Stomach smooth muscle (tissue), 2 donors: ENCODE results near the gene CHAF1A.

Experiments used
- H3K27ac ChIP-seq: one replicate; pipeline ENCODE4 v1.7.0; 2013; ENCODE audit warnings: mild to moderate bottlenecking, low read length, inconsistent platforms
- H3K27me3 ChIP-seq, 2 donors: one replicate each; pipeline ENCODE4 v1.7.0; 2013; ENCODE audit warnings: low read length in 2 of 2; ENCODE audit not compliant: insufficient read depth in 2 of 2, control insufficient read depth in 1 of 2
- H3K36me3 ChIP-seq, 2 donors: one replicate each; pipeline ENCODE4 v1.7.0; 2013; ENCODE audit warnings: low read length in 2 of 2; ENCODE audit not compliant: control insufficient read depth in 2 of 2, insufficient read depth in 2 of 2
- H3K4me1 ChIP-seq: one replicate; pipeline ENCODE4 v1.7.0; 2013; ENCODE audit warnings: low read length; ENCODE audit not compliant: control insufficient read depth, insufficient read depth
- H3K4me3 ChIP-seq, 2 donors: one replicate each; pipeline ENCODE4 v1.7.0; 2013; ENCODE audit warnings: low read length in 2 of 2
- H3K9ac ChIP-seq, 2 donors: one replicate each; pipeline ENCODE4 v1.7.0; 2013; ENCODE audit warnings: low read length in 2 of 2, mild to moderate bottlenecking in 1 of 2
- H3K9me3 ChIP-seq, 2 donors: one replicate each; pipeline ENCODE4 v1.7.0; 2013; ENCODE audit warnings: low read length in 2 of 2; ENCODE audit not compliant: control insufficient read depth in 2 of 2
- donor health status: healthy.
- donor health status: Pancreatic carcinoma.

The CHAF1A gene

DNA sequence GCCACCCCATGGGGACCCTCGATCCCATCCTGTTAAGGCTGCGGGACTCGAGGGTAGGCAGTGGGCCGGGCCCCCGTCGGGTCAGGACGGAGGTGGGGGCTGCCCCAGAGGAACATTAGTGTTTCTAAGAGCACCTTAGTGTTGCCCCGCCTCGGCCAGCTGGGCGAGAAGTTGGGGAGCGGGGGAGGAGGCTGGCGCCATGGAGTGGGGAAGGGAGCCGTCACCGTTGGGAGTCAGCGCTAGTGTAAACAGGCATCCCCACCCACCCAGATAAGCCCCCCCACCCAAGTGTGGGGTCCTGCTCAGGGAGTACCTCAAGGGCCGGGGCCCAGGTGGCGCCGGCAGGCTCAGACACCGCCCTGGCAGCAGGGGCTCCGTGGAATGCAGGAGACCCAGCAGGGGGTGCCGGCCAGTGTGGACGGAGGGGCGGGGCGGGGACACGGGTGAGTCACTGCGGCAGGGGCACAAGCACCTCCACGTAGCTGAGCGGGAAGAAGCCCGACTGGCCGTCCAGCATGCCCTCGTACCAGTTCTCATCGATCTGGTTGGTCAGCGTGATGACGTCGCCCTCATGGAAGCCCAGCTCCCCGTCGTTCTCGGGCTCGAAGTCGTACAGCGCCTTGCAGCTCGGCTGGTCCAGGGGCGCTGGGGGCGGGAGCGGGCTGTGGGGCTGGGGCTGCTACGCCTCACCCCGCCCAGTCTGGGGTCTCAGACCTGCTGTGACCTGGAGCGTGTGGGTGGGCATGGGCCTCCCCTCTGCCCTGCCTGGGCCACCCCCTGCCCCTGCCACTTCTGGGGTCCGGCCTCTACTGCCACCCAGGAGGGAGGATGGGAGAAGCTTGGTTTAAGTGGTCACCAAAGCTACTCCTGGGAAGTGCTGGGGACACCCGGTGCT is 41.0 kb upstream of the CHAF1A start:
- Histone ChIP-seq H3K27me3 (no peaks in the 10 kb centered on the region), H3K4me3 (no peak overlapping the region), H3K9ac (no peak overlapping the region), H3K27ac (no peak overlapping the region), H3K9me3 (no peaks in the 10 kb centered on the region), H3K36me3 (peaks cover 17 to 35% of the 10 kb centered on the region in 2 donors), H3K4me1 (peaks cover 13% of the 10 kb centered on the region)

DNA sequence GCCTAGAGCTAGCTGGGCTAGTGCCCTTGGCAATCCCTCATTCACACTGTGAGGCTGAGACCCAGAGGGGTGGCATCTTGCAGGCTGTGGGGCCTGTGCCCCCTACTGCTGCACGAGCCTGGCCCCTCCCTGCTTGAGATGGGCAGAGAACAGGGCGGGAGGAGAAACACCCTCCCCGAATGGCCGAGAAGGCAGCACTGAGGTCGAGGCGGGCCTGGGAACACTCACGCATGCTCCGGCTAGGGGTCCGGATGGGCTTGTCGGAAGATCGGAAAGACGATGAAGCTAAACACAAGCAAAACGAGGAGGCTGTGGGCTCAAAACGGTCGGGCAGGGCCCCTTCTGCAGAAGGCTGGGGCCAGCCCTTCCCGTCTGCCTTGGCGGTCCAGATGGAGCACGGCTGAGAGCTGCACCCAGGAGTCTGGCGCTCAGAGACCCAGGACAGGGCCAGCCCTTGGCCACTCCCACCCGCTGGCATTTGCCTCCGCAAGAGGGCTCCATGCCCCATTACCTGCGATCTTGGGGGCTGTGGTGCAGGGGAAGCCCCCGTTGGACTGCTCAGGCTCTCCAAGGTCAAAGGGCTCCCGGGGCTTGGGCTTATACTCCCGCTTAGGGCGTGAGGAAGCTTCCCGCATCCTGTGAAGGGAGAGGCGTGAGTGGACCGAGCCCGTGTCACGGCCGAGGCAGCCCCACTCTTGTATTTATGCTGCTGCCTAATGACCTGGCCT is 40.2 kb upstream of the CHAF1A start:
- Histone ChIP-seq H3K36me3 (peaks cover 17 to 35% of the 10 kb centered on the region in 2 donors), H3K9ac (no peak overlapping the region), H3K27ac (no peak overlapping the region), H3K4me1 (peaks cover 13% of the 10 kb centered on the region), H3K27me3 (no peaks in the 10 kb centered on the region), H3K9me3 (no peaks in the 10 kb centered on the region), H3K4me3 (no peak overlapping the region)

DNA sequence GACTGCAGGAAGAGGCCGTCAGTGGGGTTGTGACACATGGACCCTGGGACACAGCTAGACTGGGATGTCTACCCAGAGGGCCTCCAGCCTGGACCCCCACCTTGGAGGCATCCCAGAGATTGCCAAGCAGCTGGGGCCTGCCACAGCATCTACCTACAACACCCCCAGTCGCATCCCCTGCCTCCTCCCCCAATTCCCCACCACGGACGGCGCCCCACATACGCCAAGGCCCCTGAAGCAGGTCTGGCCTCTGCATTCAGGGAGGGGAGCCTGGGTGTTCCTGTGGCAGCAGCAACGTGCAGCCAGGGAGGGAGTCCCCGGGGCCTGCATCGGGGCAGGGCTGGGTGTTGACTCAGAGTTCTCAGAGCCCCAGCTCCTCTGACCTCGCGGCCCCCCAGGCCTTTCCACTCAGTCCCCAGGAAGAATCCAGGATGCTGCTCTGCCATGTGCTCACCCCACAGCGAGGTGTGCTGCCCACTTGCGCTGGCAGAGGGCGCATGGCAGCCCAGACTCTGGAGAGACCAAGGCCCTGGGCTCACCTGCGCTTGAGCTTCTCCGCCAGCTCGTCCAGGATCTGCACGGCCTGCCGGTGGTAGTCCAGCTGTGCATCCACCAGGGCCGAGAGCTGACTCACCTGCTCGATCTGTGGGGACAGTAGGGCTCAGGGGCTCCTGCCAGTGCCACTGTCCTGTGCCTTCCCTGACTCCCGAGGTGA is 39.5 kb upstream of the CHAF1A start:
- no peak overlapping the region for H3K27ac ChIP-seq
- no peaks in the 10 kb centered on the region for H3K9me3 ChIP-seq
- H3K4me3 ChIP-seq, result no peak overlapping the region
- no peaks in the 10 kb centered on the region for H3K27me3 ChIP-seq
- H3K36me3 ChIP-seq, result peaks cover 17 to 35% of the 10 kb centered on the region in 2 donors
- H3K4me1 ChIP-seq, result peaks cover 19% of the 10 kb centered on the region
- no peak overlapping the region for H3K9ac ChIP-seq

DNA sequence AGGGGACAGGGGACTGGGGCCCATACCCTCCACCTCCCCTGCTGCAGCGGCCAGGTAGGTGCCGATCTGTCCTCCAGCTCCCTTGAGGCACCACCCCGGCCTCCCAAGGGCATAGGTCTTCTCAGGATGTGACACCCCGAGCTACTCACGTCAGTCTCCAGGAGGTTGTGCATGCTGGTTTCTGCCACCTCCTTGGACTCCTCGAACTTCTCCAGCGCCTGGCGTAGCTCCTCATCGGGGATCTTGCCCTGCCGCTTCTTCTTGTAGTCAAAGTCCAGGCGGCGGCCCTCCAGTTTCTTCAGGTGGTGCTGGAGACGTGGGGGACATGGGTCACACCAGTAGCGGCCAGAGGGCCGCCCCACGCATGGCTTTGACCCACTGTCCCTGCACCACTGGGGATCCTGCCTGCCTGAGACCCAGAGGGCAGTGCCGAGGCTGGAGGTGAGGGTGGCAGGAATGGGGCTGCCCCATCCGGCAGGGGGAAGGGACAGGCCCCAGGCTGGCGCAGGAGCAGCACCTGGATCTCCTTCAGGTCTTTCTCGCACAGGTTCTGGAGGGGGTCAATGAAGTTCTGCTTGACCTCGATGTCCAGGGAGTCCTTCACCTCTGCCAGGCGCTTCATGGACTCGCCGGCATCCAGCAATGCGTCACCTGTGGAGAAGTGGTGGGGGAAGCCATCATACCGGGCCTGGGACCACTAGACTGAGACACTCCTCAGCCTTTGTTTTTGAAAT is 38.7 kb upstream of the CHAF1A start:
- peaks cover 17 to 34% of the 10 kb centered on the region in 2 donors for H3K36me3 ChIP-seq
- no peak overlapping the region for H3K9ac ChIP-seq
- no peak overlapping the region for H3K27ac ChIP-seq
- no peaks in the 10 kb centered on the region for H3K27me3 ChIP-seq
- peaks cover 27% of the 10 kb centered on the region for H3K4me1 ChIP-seq
- H3K4me3 ChIP-seq, result no peak overlapping the region
- H3K9me3 ChIP-seq, result no peaks in the 10 kb centered on the region

DNA sequence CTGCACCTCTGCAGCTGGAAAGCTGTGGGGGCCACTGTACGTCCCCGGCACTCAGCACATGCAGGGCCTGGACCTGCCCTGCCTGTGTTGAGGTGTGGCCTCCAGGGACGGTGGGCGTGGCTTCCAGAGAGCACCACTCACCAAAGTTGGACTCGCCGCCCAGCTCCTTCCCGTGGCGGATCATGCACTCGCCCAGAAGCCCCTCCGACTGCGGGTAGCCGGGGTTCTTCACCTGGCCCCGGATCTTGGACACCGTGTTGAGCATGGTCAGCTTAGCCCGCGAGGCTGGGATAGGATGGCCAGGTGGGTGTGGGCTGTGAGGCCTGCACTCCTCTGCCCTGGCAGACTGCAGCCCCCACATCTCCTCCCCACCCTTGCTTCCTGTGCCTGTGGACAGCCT is 37.1 kb upstream of the CHAF1A start:
- Histone ChIP-seq H3K27ac (no peak overlapping the region), H3K27me3 (no peaks in the 10 kb centered on the region), H3K9ac (no peak overlapping the region), H3K36me3 (peaks cover 17 to 24% of the 10 kb centered on the region in 2 donors), H3K4me1 (peaks cover 38% of the 10 kb centered on the region), H3K4me3 (no peak overlapping the region), H3K9me3 (no peaks in the 10 kb centered on the region)

DNA sequence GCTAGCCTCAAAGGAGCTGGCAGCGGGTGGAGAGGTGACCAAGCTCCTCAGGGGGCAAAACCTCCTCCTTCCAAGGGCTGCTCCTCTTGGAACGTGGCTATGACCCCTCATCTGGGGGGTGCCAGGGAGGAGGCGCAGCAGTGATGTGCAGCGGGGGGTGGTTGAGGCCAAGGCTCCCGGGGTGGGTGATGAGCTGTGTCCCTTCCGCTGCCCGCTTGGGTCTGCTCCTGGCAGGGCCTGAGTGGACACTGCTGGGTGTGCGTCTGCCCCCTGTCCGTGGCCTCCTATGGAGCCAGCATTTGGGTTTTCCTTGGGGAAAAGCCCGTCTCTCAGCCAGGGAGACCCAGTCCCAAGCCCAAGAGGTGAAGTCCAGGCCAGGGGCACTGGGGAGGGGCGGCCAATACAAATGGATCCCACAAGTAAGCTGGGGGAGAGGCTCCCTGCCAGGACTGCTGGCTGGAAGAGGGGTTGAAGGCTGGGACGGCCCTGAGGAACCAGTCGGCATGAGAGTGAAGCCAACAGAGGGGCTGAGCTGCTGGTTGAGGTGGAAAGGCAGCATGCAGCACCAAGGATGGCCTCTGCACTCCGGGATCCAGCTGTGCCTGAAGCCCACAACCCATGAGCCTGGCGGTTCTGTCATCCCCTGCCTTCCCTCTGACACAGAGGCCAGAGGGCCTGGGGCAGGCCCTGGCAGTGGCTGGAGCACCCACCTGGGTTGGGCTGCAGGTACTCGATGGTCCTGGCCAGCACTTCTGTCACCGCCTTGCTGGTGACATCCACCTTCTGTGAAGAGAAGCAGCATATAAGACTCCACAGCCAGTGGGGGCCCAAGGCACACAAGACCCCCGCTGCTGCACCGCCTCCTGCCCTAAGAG is 36.4 kb upstream of the CHAF1A start:
- no peak overlapping the region for H3K4me3 ChIP-seq
- H3K4me1 ChIP-seq, result peaks cover 39% of the 10 kb centered on the region
- H3K27ac ChIP-seq, result no peak overlapping the region
- H3K36me3 ChIP-seq, result peaks cover 17 to 24% of the 10 kb centered on the region in 2 donors
- H3K9me3 ChIP-seq, result no peaks in the 10 kb centered on the region
- no peak overlapping the region for H3K9ac ChIP-seq
- H3K27me3 ChIP-seq, result no peaks in the 10 kb centered on the region

DNA sequence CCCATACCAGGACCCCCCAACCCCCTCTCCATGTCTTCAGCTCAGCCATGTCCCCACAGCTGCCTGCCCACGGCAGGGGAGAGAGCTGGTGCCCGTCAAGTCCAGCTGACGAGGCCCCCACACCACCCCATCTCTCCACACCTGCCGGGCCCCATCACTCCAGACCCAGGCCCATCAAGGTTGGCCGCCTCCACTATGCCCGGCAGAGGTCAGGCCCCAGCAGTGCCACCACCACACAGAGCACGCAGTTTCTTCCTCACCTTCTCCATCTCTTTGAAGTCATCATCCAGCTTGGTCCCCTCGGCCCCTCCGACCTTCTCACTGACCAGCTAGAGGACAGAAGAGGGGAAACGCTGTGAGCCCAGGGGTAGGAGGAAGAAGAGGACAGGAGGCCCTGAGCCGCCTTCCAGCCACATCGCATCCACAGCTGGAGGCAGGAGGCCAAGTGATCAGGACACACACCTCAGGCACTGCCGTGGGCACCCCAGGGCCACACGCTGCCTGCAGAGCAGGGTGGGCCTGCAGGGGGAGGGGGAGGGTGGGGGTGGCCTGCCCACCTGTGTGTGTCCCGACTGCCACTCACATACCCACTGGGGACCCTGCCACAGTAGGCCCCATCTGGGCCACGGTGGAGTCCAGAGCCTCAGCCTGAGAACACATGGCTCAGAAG is 35.6 kb upstream of the CHAF1A start:
- Histone ChIP-seq H3K27me3 (no peaks in the 10 kb centered on the region), H3K9ac (no peak overlapping the region), H3K27ac (no peak overlapping the region), H3K4me1 (peaks cover 46% of the 10 kb centered on the region), H3K9me3 (no peaks in the 10 kb centered on the region), H3K36me3 (peaks cover 17 to 24% of the 10 kb centered on the region in 2 donors), H3K4me3 (no peak overlapping the region)

DNA sequence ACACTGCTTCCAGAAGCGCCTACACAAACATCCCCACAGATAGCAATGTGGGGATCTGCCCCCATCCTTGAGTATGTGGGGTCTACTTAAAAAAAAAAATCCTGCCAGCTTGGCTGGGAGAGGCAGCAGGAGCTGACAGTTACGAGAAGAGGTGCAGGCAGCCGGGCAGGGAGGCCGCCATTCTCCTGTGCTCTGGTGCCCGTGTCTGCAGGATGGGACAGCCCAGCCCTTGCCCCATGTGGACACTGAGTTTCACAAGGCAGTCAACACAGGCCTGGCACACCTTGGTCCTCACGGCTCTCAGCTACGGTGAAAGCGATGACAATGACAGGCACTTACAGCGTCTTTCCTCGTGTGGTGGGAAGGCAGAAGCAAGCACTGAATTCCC is 35.1 kb upstream of the CHAF1A start:
- H3K9ac ChIP-seq, result peak overlapping the region in 1 of 2 donors; percentile 13
- no peaks in the 10 kb centered on the region for H3K9me3 ChIP-seq
- H3K27ac ChIP-seq, result no peak overlapping the region
- H3K27me3 ChIP-seq, result no peaks in the 10 kb centered on the region
- peaks cover 17 to 20% of the 10 kb centered on the region in 2 donors for H3K36me3 ChIP-seq
- peaks cover 51% of the 10 kb centered on the region for H3K4me1 ChIP-seq
- H3K4me3 ChIP-seq, result no peak overlapping the region

DNA sequence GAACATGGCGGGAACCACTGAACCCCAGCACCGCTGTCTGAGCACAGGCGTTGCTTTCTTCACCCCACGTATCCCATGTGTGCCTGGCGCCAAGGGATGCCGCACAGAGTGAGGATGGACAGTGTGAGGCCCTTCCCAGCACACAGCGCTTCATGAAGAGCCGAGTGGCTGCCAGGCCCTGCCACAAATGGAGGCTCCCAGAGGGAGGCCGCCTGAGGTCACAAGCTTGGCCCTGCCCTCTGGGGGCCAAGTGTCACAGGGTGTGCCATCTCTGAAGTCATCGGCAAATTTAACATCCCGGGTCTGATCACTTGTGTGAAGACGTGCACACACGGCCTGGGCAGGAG is 34.7 kb upstream of the CHAF1A start:
- H3K9ac ChIP-seq, result peak overlapping the region in 1 of 2 donors; percentile 13
- no peak overlapping the region for H3K27ac ChIP-seq
- no peak overlapping the region for H3K4me3 ChIP-seq
- H3K9me3 ChIP-seq, result no peaks in the 10 kb centered on the region
- peaks cover 17 to 20% of the 10 kb centered on the region in 2 donors for H3K36me3 ChIP-seq
- H3K27me3 ChIP-seq, result no peaks in the 10 kb centered on the region
- H3K4me1 ChIP-seq, result peaks cover 56% of the 10 kb centered on the region
